HL-60 (cell line): Measurements from ENCODE around the gene OR14C36.
"Not testable (repeated sequence)": the region's sequence is repeated elsewhere in the genome, so short reads cannot be mapped to it uniquely, and the experiment has no call there.

Source experiments
- DNase-seq, 2 experiments: peaks; one replicate each; pipeline ENCODE4 v3.0.0-alpha.2; 2010 to 2020; ENCODE audit warnings: low read depth in 1 of 2, low spot score in 1 of 2
- H3K27ac ChIP-seq: fragments of 250-450 bp; sonication (Bioruptor Pico); replicated peaks from 2 replicates; pipeline ENCODE4 v1.5.1; 2020; ENCODE audit warnings: mild to moderate bottlenecking, moderate library complexity
- H3K27me3 ChIP-seq: fragments of 250-450 bp; sonication (Bioruptor Pico); 2 replicates; pipeline ENCODE4 v1.5.1; 2021; ENCODE audit warnings: mild to moderate bottlenecking, moderate library complexity; ENCODE audit not compliant: insufficient read depth, poor library complexity, severe bottlenecking
- H3K4me3 ChIP-seq: replicated peaks from 2 replicates; pipeline ENCODE4 v1.5.1; 2011; ENCODE audit warnings: mild to moderate bottlenecking, control low read depth, low read length; ENCODE audit not compliant: insufficient read depth
- CTCF ChIP-seq: IDR thresholded peaks from one replicate; pipeline ENCODE4 v1.5.1; 2011; ENCODE audit warnings: low read length, control low read depth, inconsistent platforms; ENCODE audit not compliant: insufficient read depth
- GABPA ChIP-seq: IDR thresholded peaks from 2 replicates; pipeline ENCODE4 v1.6.1; 2012; ENCODE audit warnings: low read depth
- POLR2AphosphoS5 ChIP-seq: IDR thresholded peaks from 2 replicates; pipeline ENCODE4 v1.6.1; 2012; ENCODE audit warnings: low read depth
- REST ChIP-seq: IDR thresholded peaks from 2 replicates; pipeline ENCODE4 v1.6.1; 2012; ENCODE audit warnings: low read depth; ENCODE audit not compliant: insufficient replicate concordance
- SPI1 ChIP-seq: IDR thresholded peaks from 2 replicates; pipeline ENCODE4 v1.6.1; 2012; ENCODE audit warnings: low read depth, mild to moderate bottlenecking, borderline replicate concordance
- long read RNA-seq: library from polyadenylated mRNA; unstranded; transcript quantifications from one replicate; pipeline ENCODE4 v2.0.0, GENCODE V29; 2020

OR14C36 gene
- long read RNA-seq, result 0 reads

GRCh38 chr1:248348475-248348874 is at the start of gene OR14C36:
Gene OR14C36 (plus strand): TSS chr1:248348775. CDS start chr1:248348775, 0 bp downstream.
- no peaks in the 10 kb centered on the region for H3K27me3 ChIP-seq
- H3K4me3 ChIP-seq, result no peak within 1 kb of the TSS
- TF ChIP-seq SPI1 (no peak), CTCF (no peak), GABPA (no peak), REST (no peak), POLR2AphosphoS5 (no peak)
- no peak for DNase-seq
- H3K27ac ChIP-seq, result no peak within 1 kb of the TSS

GRCh38 chr1:248303324-248303723 is 45.3 kb upstream of the OR14C36 start, which contains the start of gene OR2T12:
Gene OR2T12 (minus strand): TSS chr1:248303424. CDS start chr1:248295578, 7,846 bp downstream.
- H3K27ac ChIP-seq, result no peak within 1 kb of the TSS
- no peak within 1 kb of the TSS for H3K4me3 ChIP-seq
- no peak for DNase-seq
- no peaks in the 10 kb centered on the region for H3K27me3 ChIP-seq
- TF ChIP-seq GABPA (no peak), CTCF (no peak), SPI1 (no peak), POLR2AphosphoS5 (no peak), REST (no peak)

GRCh38 chr1:248305672-248306071 is 42.9 kb upstream of the OR14C36 start:
- not testable (repeated sequence) for DNase-seq, H3K27ac ChIP-seq, H3K27me3 ChIP-seq, H3K4me3 ChIP-seq

GRCh38 chr1:248306103-248306502 is 42.5 kb upstream of the OR14C36 start:
- TF ChIP-seq POLR2AphosphoS5 (no peak), SPI1 (no peak), CTCF (no peak), REST (no peak), GABPA (no peak)
- H3K27me3 ChIP-seq, result no peaks in the 10 kb centered on the region
- H3K4me3 ChIP-seq, result no peak overlapping the region
- no peak overlapping the region for H3K27ac ChIP-seq
- DNase-seq, result no peak

- H3K27me3 ChIP-seq, DNase-seq, H3K27ac ChIP-seq, H3K4me3 ChIP-seq: not testable (repeated sequence)
These were observed 41.8 kb upstream of the OR14C36 start for GRCh38 chr1:248306740-248307139.
